HepG2 (cell line): ENCODE data around the gene GNAI2. TPM values are rescaled to one million over a fixed set of nuclear protein-coding genes. Genes with fewer than 3 reads are reported as not detected.

ENCODE experiments used
- CTCF ChIP-seq: sonication (generic); formaldehyde crosslinking; IDR thresholded peaks from 2 replicates; pipeline ENCODE4 v1.5.0; 2020; ENCODE audit warnings: mild to moderate bottlenecking, missing genetic modification reagents, moderate library complexity
- ETS1 ChIP-seq: sonication (generic); formaldehyde crosslinking; IDR thresholded peaks from 2 replicates; pipeline ENCODE4 v1.4.0; 2020; ENCODE audit warnings: missing genetic modification reagents
- FOXJ3 ChIP-seq: sonication (generic); formaldehyde crosslinking; IDR thresholded peaks from 2 replicates; pipeline ENCODE4 v1.4.0; 2020; ENCODE audit warnings: missing genetic modification reagents, mild to moderate bottlenecking, borderline replicate concordance
- HNRNPL ChIP-seq: fragments of 200-400 bp; formaldehyde crosslinking; IDR thresholded peaks from 2 replicates; pipeline ENCODE4 v1.6.1; 2017; ENCODE audit warnings: mild to moderate bottlenecking, low read depth, low read length
- NFAT5 ChIP-seq: sonication (generic); formaldehyde crosslinking; IDR thresholded peaks from 2 replicates; pipeline ENCODE4 v1.4.0; 2020; ENCODE audit warnings: missing genetic modification reagents
- PAF1 ChIP-seq: IDR thresholded peaks from 2 replicates; pipeline ENCODE4 v1.6.1; 2016; ENCODE audit warnings: missing genetic modification reagents, missing compliant biosample characterization
- TFE3 ChIP-seq: IDR thresholded peaks from 2 replicates; pipeline ENCODE4 v1.6.1; 2016
- TIGD3 ChIP-seq: sonication (generic); formaldehyde crosslinking; IDR thresholded peaks from 2 replicates; pipeline ENCODE4 v1.5.1; 2020; ENCODE audit warnings: mild to moderate bottlenecking, missing genetic modification reagents, borderline replicate concordance
- ZBTB33 ChIP-seq: sonication (generic); formaldehyde crosslinking; IDR thresholded peaks from 2 replicates; pipeline ENCODE4 v1.4.0; 2020; ENCODE audit warnings: missing genetic modification reagents
- ZNF619 ChIP-seq: sonication (generic); formaldehyde crosslinking; IDR thresholded peaks from 2 replicates; pipeline ENCODE4 v1.4.0; 2020; ENCODE audit warnings: mild to moderate bottlenecking, missing genetic modification reagents
- ZNF770 ChIP-seq: sonication (generic); formaldehyde crosslinking; IDR thresholded peaks from 2 replicates; pipeline ENCODE4 v1.5.0; 2020; ENCODE audit warnings: mild to moderate bottlenecking, missing genetic modification reagents
- polyA plus RNA-seq, 8 experiments: library from polyadenylated mRNA; depleted of rRNA in 3 of 8; stranded (reverse) in 7 of 8; unstranded in 1 of 8; fragments of >200 nt; fragmentation: Illumina TruSeq in 4 of 8; extraction: Trizol in 4 of 8; gene quantifications; 2 replicates each; pipeline versions ENCODE4 v1.2.1 to v1.2.3, GENCODE V29; 2011 to 2016; ENCODE audit warnings: low read depth in 4 of 8, missing spikeins in 1 of 8, mixed read lengths in 1 of 8; ENCODE audit not compliant: insufficient read depth in 1 of 8
- total RNA-seq, 5 experiments: library from RNA; depleted of rRNA; stranded (reverse); fragments of >200 nt; fragmentation: Illumina TruSeq; extraction: Trizol; gene quantifications; 2 replicates each; pipeline ENCODE4 v1.2.3, GENCODE V29; 2016; ENCODE audit warnings: low read depth in 1 of 5

GNAI2 gene
- total and polyA plus RNA-seq, 2 of the 13 experiments (the other 11 are each of a cell fraction or from before 2014, with no cell fraction given) = 51.1 to 66.2 TPM

GRCh38 chr3:50195501-50196252, 40.3 kb upstream of the GNAI2 start (continued):
- TF ChIP-seq NFAT5 (CRISPR knock-in tag) (peak; percentile 20; the same call in 1 of the 2 replicates), TIGD3 (CRISPR knock-in tag) (0 out of 2 replicates have a peak, but pooled peaks have one; percentile 74), ZNF770 (CRISPR knock-in tag) (peak; percentile 57; the same call in 1 of the 2 replicates), ZNF619 (peak; percentile 75; the same call in 1 of the 2 replicates), HNRNPL (peak; percentile 86), ZBTB33 (CRISPR knock-in tag) (0 out of 2 replicates have a peak, but pooled peaks have one; percentile 2), CTCF (CRISPR knock-in tag) (no peak; the same call in 1 of the 2 replicates), FOXJ3 (CRISPR knock-in tag) (peak; percentile 63), TFE3 (CRISPR knock-in tag) (peak; percentile 59), PAF1 (no peak), ETS1 (0 out of 2 replicates have a peak, but pooled peaks have one; percentile 16)
